Peyer's patch (tissue), 4 donors: ENCODE data around the gene POLR1D.

Experiments used
- POLR2A ChIP-seq, 2 donors: fragments of 450-650 bp; IDR thresholded peaks; one replicate each; pipeline ENCODE4 v1.5.1; 2017; ENCODE audit warnings: antibody characterized with exemption in 2 of 2, mild to moderate bottlenecking in 2 of 2, moderate library complexity in 2 of 2
- TF ChIP-seq, protein P1 (sequence below), 6 experiments: fragments of 450-650 bp in 4 of 6; fragments of 200-600 bp in 2 of 6; sonication (generic) in 1 of 6; IDR thresholded peaks; one replicate each; pipeline ENCODE4 v1.5.1; 2017 to 2019; ENCODE audit warnings: antibody characterized with exemption in 6 of 6, mild to moderate bottlenecking in 3 of 6, moderate library complexity in 1 of 6

DNA sequence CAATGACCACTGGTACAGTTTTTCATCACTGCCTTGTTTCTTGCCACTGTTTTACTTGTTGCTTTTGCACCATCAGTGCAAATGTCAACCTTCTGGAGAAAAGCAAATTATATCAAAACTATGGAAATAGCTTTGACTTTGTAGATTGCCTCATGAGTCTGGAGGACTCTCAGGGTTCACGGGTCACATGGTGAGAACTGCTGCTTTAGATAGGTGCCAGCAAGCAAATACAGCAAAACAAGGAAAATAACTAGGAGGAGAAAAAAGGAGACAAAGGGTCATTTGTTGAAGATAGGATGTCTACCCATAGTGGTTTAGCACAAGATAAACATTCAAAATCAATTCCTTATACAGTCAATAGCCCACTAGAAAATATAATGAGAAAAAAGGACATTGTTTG is 33.1 kb downstream of the POLR1D start:
- TF ChIP-seq, protein P1, sequence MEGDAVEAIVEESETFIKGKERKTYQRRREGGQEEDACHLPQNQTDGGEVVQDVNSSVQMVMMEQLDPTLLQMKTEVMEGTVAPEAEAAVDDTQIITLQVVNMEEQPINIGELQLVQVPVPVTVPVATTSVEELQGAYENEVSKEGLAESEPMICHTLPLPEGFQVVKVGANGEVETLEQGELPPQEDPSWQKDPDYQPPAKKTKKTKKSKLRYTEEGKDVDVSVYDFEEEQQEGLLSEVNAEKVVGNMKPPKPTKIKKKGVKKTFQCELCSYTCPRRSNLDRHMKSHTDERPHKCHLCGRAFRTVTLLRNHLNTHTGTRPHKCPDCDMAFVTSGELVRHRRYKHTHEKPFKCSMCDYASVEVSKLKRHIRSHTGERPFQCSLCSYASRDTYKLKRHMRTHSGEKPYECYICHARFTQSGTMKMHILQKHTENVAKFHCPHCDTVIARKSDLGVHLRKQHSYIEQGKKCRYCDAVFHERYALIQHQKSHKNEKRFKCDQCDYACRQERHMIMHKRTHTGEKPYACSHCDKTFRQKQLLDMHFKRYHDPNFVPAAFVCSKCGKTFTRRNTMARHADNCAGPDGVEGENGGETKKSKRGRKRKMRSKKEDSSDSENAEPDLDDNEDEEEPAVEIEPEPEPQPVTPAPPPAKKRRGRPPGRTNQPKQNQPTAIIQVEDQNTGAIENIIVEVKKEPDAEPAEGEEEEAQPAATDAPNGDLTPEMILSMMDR (IDR thresholded peaks at IDR 0.05) = no peak
- no peak for TF ChIP-seq POLR2A (IDR thresholded peaks at IDR 0.05)
